H1 (cell line): ENCODE results near the gene RNF38. TPM values are rescaled to one million over a fixed set of nuclear protein-coding genes. Genes with fewer than 3 reads are reported as not detected.

Source experiments
- CEBPB ChIP-seq: IDR thresholded peaks from 2 replicates; pipeline ENCODE4 v1.6.1; 2012; ENCODE audit warnings: low read depth, low read length
- CREB1 ChIP-seq: IDR thresholded peaks from 2 replicates; pipeline ENCODE4 v1.6.1; 2012; ENCODE audit warnings: inconsistent platforms
- CTCF ChIP-seq, 3 experiments: IDR thresholded peaks; 1 replicate in 2 of 3; 2 replicates in 1 of 3; pipeline versions ENCODE4 v1.5.1 to v1.6.1; 2011; ENCODE audit warnings: low read length in 3 of 3, mild to moderate bottlenecking in 3 of 3, inconsistent platforms in 2 of 3, low read depth in 1 of 3, moderate library complexity in 1 of 3; ENCODE audit not compliant: insufficient read depth in 1 of 3; ENCODE audit errors: control extremely low read depth in 1 of 3
- RAD21 ChIP-seq, 2 experiments: IDR thresholded peaks in 1 of 2; conservative IDR thresholded peaks in 1 of 2; 2 replicates each; pipeline ENCODE4 v1.6.1; 2011; ENCODE audit warnings: low read depth in 2 of 2, low read length in 2 of 2, improper control_type of control experiment in 1 of 2, inconsistent platforms in 1 of 2, mild to moderate bottlenecking in 1 of 2, moderate library complexity in 1 of 2
- polyA plus RNA-seq, 7 experiments: library from polyadenylated mRNA; depleted of rRNA in 3 of 7; stranded (reverse) in 5 of 7; unstranded in 2 of 7; fragments of >200 nt in 5 of 7; fragments of 200-250 nt in 2 of 7; gene quantifications; 1 replicate in 5 of 7; 2 replicates in 1 of 7; 4 replicates in 1 of 7; pipeline versions ENCODE4 v1.2.1 to v1.2.3, GENCODE V29; 2011 to 2013; ENCODE audit warnings: missing spikeins in 2 of 7, mixed read lengths in 2 of 7
- total RNA-seq: library from RNA; stranded (reverse); fragmentation: NEBNext Ultra II Directional; extraction: Animal tissue kit (Norgen Biotek cat#: 25700); gene quantifications from 2 replicates; pipeline ENCODE4 v1.2.1, GENCODE V29; 2021

RNF38 gene
- total and polyA plus RNA-seq, 2 of the 8 experiments (the other 6 are each of a cell fraction or from before 2014, with no cell fraction given) = 54.9 to 60.9 TPM

- TF ChIP-seq CEBPB (no peak), CREB1 (no peak), RAD21 (IDR thresholded peaks at IDR 0.05 in 1 of 2, conservative IDR thresholded peaks at IDR 0.05 in 1 of 2; ENCODE audit: low read depth in 2 of 2, low read length in 2 of 2) (no peak), CTCF (IDR thresholded peaks at IDR 0.05; ENCODE audit: control extremely low read depth in 1 of 3, insufficient read depth in 1 of 3, low read depth in 1 of 3, low read length in 3 of 3) (no peak)
Observed at GRCh38 chr9:36401897-36402480, 1.9 kb upstream of the RNF38 start (continued).
